AG09319 (cell line): Measurements from ENCODE around the gene STK24.
"Not testable (repeated sequence)": the region's sequence is repeated elsewhere in the genome, so short reads cannot be mapped to it uniquely, and the experiment has no call there.

Experiments used
- DNase-seq: peaks from one replicate; pipeline ENCODE4 v3.0.0-alpha.2; 2010; ENCODE audit warnings: low read depth; ENCODE audit errors: extremely low read depth
- CTCF ChIP-seq: IDR thresholded peaks from 2 replicates; pipeline ENCODE4 v1.5.1; 2011; ENCODE audit warnings: low read depth, mild to moderate bottlenecking, inconsistent platforms, low read length, moderate library complexity

Gene STK24

GRCh38 chr13:98576963-98577835 lies at the start of gene STK24:
Gene STK24 (minus strand): TSS chr13:98577107. CDS start chr13:98576786, 321 bp downstream.
- no peak for TF ChIP-seq CTCF
- peak; percentile 38 for DNase-seq

GRCh38 chr13:98626298-98626935 lies 49.5 kb upstream of the STK24 start:
- DNase-seq = no peak
- TF ChIP-seq CTCF = no peak

- DNase-seq = not testable (repeated sequence)
Measured at GRCh38 chr13:98624589-98624988, 47.7 kb upstream of the STK24 start.

GRCh38 chr13:98622931-98623331 lies 46.0 kb upstream of the STK24 start:
- no peak for TF ChIP-seq CTCF
- DNase-seq = no peak

GRCh38 chr13:98619556-98619955 lies 42.6 kb upstream of the STK24 start:
- no peak for TF ChIP-seq CTCF
- DNase-seq = no peak

- not testable (repeated sequence) for DNase-seq
Measured at GRCh38 chr13:98615595-98615994, 38.7 kb upstream of the STK24 start.

GRCh38 chr13:98613591-98613990 lies 36.7 kb upstream of the STK24 start:
- TF ChIP-seq CTCF = no peak

GRCh38 chr13:98609756-98610155 lies 32.8 kb upstream of the STK24 start:
- no peak for TF ChIP-seq CTCF
- DNase-seq = no peak

More at GRCh38 chr13:98613591-98613990, 36.7 kb upstream of the STK24 start:
- no peak for DNase-seq
